Activated CD8-positive, alpha-beta T cell treated with anti-CD3 and anti-CD28 coated beads for 36 hours (primary cell): Measurements from ENCODE around the gene ZNF24. TPM values are rescaled to one million over a fixed set of nuclear protein-coding genes. Genes with fewer than 3 reads are reported as not detected.

Experiments
- ATAC-seq: fragments of 200-7000 bp; cut with Tn5 transposase; one replicate; pipeline ENCODE4 v1.10.0; 2021; ENCODE audit warnings: mild to moderate bottlenecking, moderate library complexity
- CTCF ChIA-PET: fragments of 350-600 bp; sonication (Branson Sonifier 250); formaldehyde crosslinking; loops from one replicate; lab custom pipeline; 2021; ENCODE audit warnings: antibody characterized with exemption; lab: Charles Lee
- POLR2A ChIA-PET: fragments of 350-600 bp; sonication (Branson Sonifier 250); formaldehyde crosslinking; loops from one replicate; lab custom pipeline; 2021; ENCODE audit warnings: antibody characterized with exemption; lab: Charles Lee
- DNase-seq: peaks from one replicate; pipeline ENCODE4 v3.0.0-alpha.2; 2020
- H3K27ac Mint-ChIP-seq: one replicate; pipeline ENCODE4 v1.8.0; 2021; ENCODE audit warnings: mild to moderate bottlenecking, mixed read lengths
- H3K27me3 Mint-ChIP-seq: one replicate; pipeline ENCODE4 v1.8.0; 2021; ENCODE audit warnings: mixed read lengths
- H3K36me3 Mint-ChIP-seq: one replicate; pipeline ENCODE4 v1.8.0; 2021; ENCODE audit warnings: low read depth, mixed read lengths
- H3K4me1 Mint-ChIP-seq: one replicate; pipeline ENCODE4 v1.8.0; 2021; ENCODE audit warnings: low read depth, mixed read lengths
- H3K4me3 Mint-ChIP-seq: one replicate; pipeline ENCODE4 v1.8.0; 2021; ENCODE audit warnings: mild to moderate bottlenecking, moderate library complexity, mixed read lengths
- H3K9me3 Mint-ChIP-seq: one replicate; pipeline ENCODE4 v1.8.0; 2021; ENCODE audit warnings: mixed read lengths
- CTCF ChIP-seq: fragments of 200-600 bp; IDR thresholded peaks from one replicate; pipeline ENCODE4 v1.8.0; 2022; ENCODE audit warnings: antibody characterized with exemption, mild to moderate bottlenecking
- intact Hi-C: fragments of 100-400 bp; cut with micrococcal nuclease; formaldehyde crosslinking; loops from one replicate; pipeline ENCODE4 v1.10.0; 2022
- total RNA-seq, 2 experiments: library from RNA; stranded (reverse); gene quantifications; one replicate each; pipeline ENCODE4 v1.2.3, GENCODE V29; 2021

The ZNF24 gene
- total RNA-seq, 2 experiments from 2014 or later = 42.7 to 45.1 TPM

GRCh38 chr18:35283923-35284794 is 60.1 kb downstream of the ZNF24 start:
- Mint-ChIP-seq H3K4me1 (peaks cover 19% of the 10 kb centered on the region), H3K4me3 (no peak overlapping the region), H3K27me3 (no peaks in the 10 kb centered on the region), H3K9me3 (peaks cover 6% of the 10 kb centered on the region), H3K27ac (no peak overlapping the region), H3K36me3 (peaks cover 37% of the 10 kb centered on the region)
- ChIA-PET CTCF (interaction anchor here (0.7 to 1.1 kb wide), 2 partner anchors 10 to 53 kb away, joined by 3 to 4 read pairs; no protein-coding TSS in a partner anchor), POLR2A (no interaction called here)
- ATAC-seq (no peak), DNase-seq (no peak)
- intact Hi-C loops = no loop called here
- TF ChIP-seq CTCF = no peak

DNA sequence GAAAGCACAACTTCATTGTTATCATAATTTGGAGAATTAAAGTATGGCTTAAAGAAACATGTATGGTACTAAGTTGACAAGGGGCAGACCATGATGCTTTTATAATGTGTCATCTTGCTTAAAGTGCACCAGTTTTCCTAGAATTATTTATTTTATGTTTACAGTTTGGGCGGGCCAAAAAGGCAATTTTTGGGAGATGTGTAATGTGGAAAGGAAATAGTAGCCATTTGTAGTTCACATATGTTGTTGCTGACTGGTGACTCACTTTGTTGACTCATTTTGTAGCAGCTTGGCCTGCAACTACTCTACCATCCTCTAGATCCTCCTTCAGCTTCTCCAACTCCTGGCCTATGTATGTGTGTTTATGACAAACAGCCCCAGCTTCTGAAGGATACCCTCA is 61.9 kb downstream of the ZNF24 start:
- intact Hi-C loops = no loop called here
- DNase-seq = no peak
- no peak overlapping the region for H3K27ac Mint-ChIP-seq
- ChIA-PET CTCF (interaction anchor here (1.0 kb wide), 1 partner anchor 9 kb away, joined by 4 read pairs; no protein-coding TSS in a partner anchor), POLR2A (no interaction called here)
- no peak for TF ChIP-seq CTCF
- peaks cover 21% of the 10 kb centered on the region for H3K4me1 Mint-ChIP-seq
- H3K4me3 Mint-ChIP-seq = no peak overlapping the region
- peaks cover 6% of the 10 kb centered on the region for H3K9me3 Mint-ChIP-seq
- peak; percentile 37 for ATAC-seq
- H3K27me3 Mint-ChIP-seq = no peaks in the 10 kb centered on the region
- peaks cover 35% of the 10 kb centered on the region for H3K36me3 Mint-ChIP-seq

Other genes starting within 250 kb of the ZNF24 start
- gene ZNF397, start 103.4 kb downstream of the ZNF24 start, total RNA-seq = 10 to 100 TPM; 17.9 to 18.9 TPM
- gene ZSCAN30, start 54.2 kb downstream of the ZNF24 start, total RNA-seq = 10 to 100 TPM; 20.7 to 22.5 TPM
- under 1 TPM; 0.38 TPM for gene ZNF396, start 32.9 kb upstream of the ZNF24 start, total RNA-seq
- 10 to 100 TPM; 23.3 to 25.9 TPM for gene INO80C, start 153.5 kb upstream of the ZNF24 start, total RNA-seq
- 10 to 100 TPM; 38.2 to 38.8 TPM for gene GALNT1, start 237.3 kb upstream of the ZNF24 start, total RNA-seq